CD4-positive, alpha-beta memory T cell (primary cell): Measurements from ENCODE around the gene PARP8. TPM values are rescaled to one million over a fixed set of nuclear protein-coding genes. Genes with fewer than 3 reads are reported as not detected.
"Not testable (repeated sequence)": the region's sequence is repeated elsewhere in the genome, so short reads cannot be mapped to it uniquely, and the experiment has no call there.

Source experiments
- CTCF ChIA-PET: fragments of 350-600 bp; sonication (Branson Sonifier 250); formaldehyde crosslinking; loops from one replicate; lab custom pipeline; 2021; ENCODE audit warnings: inconsistent platforms; ENCODE audit not compliant: partially characterized antibody; lab: Charles Lee
- POLR2A ChIA-PET: fragments of 350-600 bp; sonication (Branson Sonifier 250); formaldehyde crosslinking; loops from one replicate; lab custom pipeline; 2021; ENCODE audit not compliant: partially characterized antibody; lab: Charles Lee
- DNase-seq, 5 donors: peaks; one replicate each; pipeline versions ENCODE4 v3.0.0 to v3.0.0-alpha.2; 2020 to 2022; ENCODE audit warnings: mixed read lengths in 1 of 5
- H3K27ac ChIP-seq: one replicate; pipeline ENCODE4 v1.7.0; 2013; ENCODE audit warnings: low read depth, low read length
- H3K27me3 ChIP-seq: 2 replicates; pipeline ENCODE4 v1.7.0; 2013; ENCODE audit warnings: mild to moderate bottlenecking, low read length, moderate library complexity; ENCODE audit not compliant: insufficient read depth
- H3K36me3 ChIP-seq: 2 replicates; pipeline ENCODE4 v1.7.0; 2013; ENCODE audit warnings: mild to moderate bottlenecking, low read length, moderate library complexity; ENCODE audit not compliant: insufficient read depth
- H3K4me1 ChIP-seq: 2 replicates; pipeline ENCODE4 v1.7.0; 2013; ENCODE audit warnings: mild to moderate bottlenecking, low read length, moderate library complexity; ENCODE audit not compliant: insufficient read depth
- H3K4me3 ChIP-seq, 2 donors: one replicate each; pipeline ENCODE4 v1.7.0; 2013; ENCODE audit warnings: low read length in 2 of 2, mild to moderate bottlenecking in 1 of 2
- H3K9me3 ChIP-seq, 2 donors: one replicate each; pipeline ENCODE4 v1.7.0; 2013; ENCODE audit warnings: low read length in 2 of 2, control low read depth in 1 of 2; ENCODE audit not compliant: control insufficient read depth in 1 of 2
- H3K27ac Mint-ChIP-seq, 7 donors: one replicate each; pipeline ENCODE4 v1.8.0; 2020 to 2021; ENCODE audit warnings: mixed read lengths in 7 of 7, mild to moderate bottlenecking in 6 of 7, inconsistent platforms in 3 of 7, moderate library complexity in 3 of 7
- H3K27me3 Mint-ChIP-seq, 2 donors: one replicate each; pipeline ENCODE4 v1.8.0; 2020 to 2021; ENCODE audit warnings: mixed read lengths in 2 of 2
- H3K36me3 Mint-ChIP-seq, 2 donors: one replicate each; pipeline ENCODE4 v1.8.0; 2020 to 2021; ENCODE audit warnings: mixed read lengths in 2 of 2, inconsistent platforms in 1 of 2, mild to moderate bottlenecking in 1 of 2
- H3K4me1 Mint-ChIP-seq, 4 donors: one replicate each; pipeline ENCODE4 v1.8.0; 2020 to 2021; ENCODE audit warnings: mixed read lengths in 4 of 4, mild to moderate bottlenecking in 1 of 4
- H3K4me3 Mint-ChIP-seq, 8 donors: one replicate each; pipeline ENCODE4 v1.8.0; 2020 to 2021; ENCODE audit warnings: mixed read lengths in 8 of 8, mild to moderate bottlenecking in 7 of 8, moderate library complexity in 6 of 8, inconsistent platforms in 3 of 8
- H3K9me3 Mint-ChIP-seq, 8 donors: one replicate each; pipeline ENCODE4 v1.8.0; 2020 to 2021; ENCODE audit warnings: mixed read lengths in 8 of 8, mild to moderate bottlenecking in 5 of 8, inconsistent platforms in 3 of 8, moderate library complexity in 1 of 8
- intact Hi-C: fragments of 100-400 bp; cut with micrococcal nuclease; formaldehyde crosslinking; loops from one replicate; pipeline ENCODE4 v1.15.1; 2023
- polyA plus RNA-seq, 2 donors: library from polyadenylated mRNA; unstranded; fragments of 300-500 nt; fragmentation: Illumina TruSeq; gene quantifications; one replicate each; pipeline ENCODE4 v1.2.3, GENCODE V29; 2021
- total RNA-seq, 2 experiments: library from RNA; stranded (reverse); gene quantifications; one replicate each; pipeline ENCODE4 v1.2.3, GENCODE V29; 2021

PARP8 gene
- total RNA-seq (100 to 1,000 TPM; 177 to 184 TPM), polyA plus RNA-seq (10 to 100 TPM; 89.5 to 94.6 TPM)

- peaks cover 23 to 63% (median 33%) of the 10 kb centered on the region in 4 donors for H3K4me1 Mint-ChIP-seq
Observed at GRCh38 chr5:50666261-50667022, at the start of gene PARP8. Gene PARP8 (plus strand): TSS chr5:50666637. CDS start chr5:50667096, 459 bp downstream.

DNA sequence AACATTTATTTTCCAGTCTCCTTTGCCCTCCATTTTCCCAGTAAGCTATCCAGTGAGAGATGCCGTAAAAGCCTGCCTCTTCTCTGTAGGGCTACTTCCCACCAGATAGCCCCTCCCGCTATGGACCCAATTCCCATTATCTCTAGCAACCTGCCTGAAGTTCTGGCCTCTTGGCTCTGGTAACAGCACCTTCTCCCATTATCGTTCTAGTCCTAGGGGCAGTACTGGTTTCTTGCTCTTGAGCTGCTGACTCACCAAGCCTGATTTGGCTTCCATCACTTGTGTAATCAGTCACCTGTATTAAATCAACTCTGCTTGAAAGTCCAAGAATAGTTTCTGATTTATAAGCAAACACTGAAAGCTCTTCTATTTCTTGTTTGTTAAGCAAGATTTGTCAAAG, 42.8 kb upstream of the PARP8 start:
- no peaks in the 10 kb centered on the region for H3K27me3 ChIP-seq
- no peak for DNase-seq
- intact Hi-C loops, result no loop called here
- H3K4me1 ChIP-seq, result no peaks in the 10 kb centered on the region
- H3K4me3 ChIP-seq, result no peak overlapping the region
- H3K27me3 Mint-ChIP-seq, result peaks cover 0 to 1% of the 10 kb centered on the region in 2 donors
- ChIA-PET CTCF (no interaction called here), POLR2A (no interaction called here)
- peak overlapping the region in 1 of 7 donors; percentile 43 for H3K27ac Mint-ChIP-seq
- H3K4me3 Mint-ChIP-seq, result no peak overlapping the region
- peaks cover 0 to 7% of the 10 kb centered on the region in 2 donors for H3K36me3 Mint-ChIP-seq
- no peaks in the 10 kb centered on the region for H3K36me3 ChIP-seq
- H3K9me3 ChIP-seq, result no peaks in the 10 kb centered on the region
- H3K4me1 Mint-ChIP-seq, result peaks cover 2 to 21% (median 12%) of the 10 kb centered on the region in 4 donors
- peaks cover 0 to 12% (median 6%) of the 10 kb centered on the region in 8 donors for H3K9me3 Mint-ChIP-seq
- H3K27ac ChIP-seq, result no peak overlapping the region

More at GRCh38 chr5:50666261-50667022, at the start of gene PARP8:
- Histone ChIP-seq H3K4me1 (peaks cover 39% of the 10 kb centered on the region), H3K36me3 (no peaks in the 10 kb centered on the region), H3K9me3 (no peaks in the 10 kb centered on the region), H3K4me3 (peak within 1 kb of the TSS; percentile 65 to 68), H3K27ac (peak within 1 kb of the TSS; percentile 99), H3K27me3 (no peaks in the 10 kb centered on the region)
- H3K27me3 Mint-ChIP-seq, result peaks cover 0 to 4% of the 10 kb centered on the region in 2 donors
- CTCF ChIA-PET, result interaction anchor here (0.8 to 1.8 kb wide), 3 partner anchors 85 to 225 kb away, joined by 3 to 8 read pairs (median 4); partner anchors contain the start of gene EMB
- peak within 1 kb of the TSS; percentile 95 to 100 (median 98) for H3K4me3 Mint-ChIP-seq
- peaks cover 9 to 36% of the 10 kb centered on the region in 2 donors for H3K36me3 Mint-ChIP-seq
- intact Hi-C loops, result loop anchor here (2.0 to 5.0 kb wide), 3 partner anchors 32 to 154 kb away; no protein-coding TSS in a partner anchor
- POLR2A ChIA-PET, result interaction anchor here (0.5 to 4.5 kb wide), 31 partner anchors 8 to 238 kb away, joined by 3 to 66 read pairs (median 6); partner anchors contain the start of gene EMB
- peak within 1 kb of the TSS; percentile 96 to 100 (median 99) for H3K27ac Mint-ChIP-seq
- peaks cover 0 to 5% (median 0%) of the 10 kb centered on the region in 8 donors for H3K9me3 Mint-ChIP-seq
- DNase-seq, result peak; percentile 50 to 65 (median 61)

- H3K36me3 ChIP-seq, H3K36me3 Mint-ChIP-seq, H3K4me3 ChIP-seq, H3K9me3 Mint-ChIP-seq, H3K27me3 Mint-ChIP-seq, H3K27me3 ChIP-seq, H3K9me3 ChIP-seq, H3K27ac ChIP-seq: not testable (repeated sequence)
- peak; percentile 51 to 68 (median 65) for DNase-seq
- peak overlapping the region; percentile 74 to 93 (median 88) for H3K27ac Mint-ChIP-seq
- ChIA-PET POLR2A (interaction anchor here (1.1 to 2.1 kb wide), 5 partner anchors 31 to 219 kb away, joined by 3 to 23 read pairs (median 4); partner anchors contain the start of gene PARP8), CTCF (interaction anchor here (1.2 to 1.7 kb wide), 2 partner anchors 35 to 118 kb away, joined by 3 to 4 read pairs; no protein-coding TSS in a partner anchor)
- peaks cover 42 to 79% (median 61%) of the 10 kb centered on the region in 4 donors for H3K4me1 Mint-ChIP-seq
- intact Hi-C loops, result loop anchor here (2.0 kb wide), 1 partner anchor 32 kb away; the partner anchor contains the start of gene PARP8
- H3K4me3 Mint-ChIP-seq, result peak overlapping the region; percentile 48 to 85 (median 80)
- peaks cover 68% of the 10 kb centered on the region for H3K4me1 ChIP-seq
Observed at GRCh38 chr5:50634866-50635265, 31.6 kb upstream of the PARP8 start.

GRCh38 chr5:50637576-50637975, 28.9 kb upstream of the PARP8 start:
- not testable (repeated sequence) for H3K36me3 Mint-ChIP-seq

GRCh38 chr5:50646591-50646990, 19.8 kb upstream of the PARP8 start:
- Mint-ChIP-seq H3K27me3 (no peaks in the 10 kb centered on the region), H3K9me3 (peaks cover 0 to 7% (median 2%) of the 10 kb centered on the region in 8 donors), H3K36me3 (no peaks in the 10 kb centered on the region), H3K4me3 (no peak overlapping the region), H3K27ac (no peak overlapping the region), H3K4me1 (peaks cover 12 to 35% (median 26%) of the 10 kb centered on the region in 4 donors)
- Histone ChIP-seq H3K27ac (no peak overlapping the region), H3K36me3 (no peaks in the 10 kb centered on the region), H3K4me3 (no peak overlapping the region), H3K4me1 (peaks cover 10% of the 10 kb centered on the region), H3K27me3 (no peaks in the 10 kb centered on the region), H3K9me3 (no peaks in the 10 kb centered on the region)
- ChIA-PET CTCF (no interaction called here), POLR2A (no interaction called here)
- intact Hi-C loops, result no loop called here
- no peak for DNase-seq

More at GRCh38 chr5:50637576-50637975, 28.9 kb upstream of the PARP8 start:
- Mint-ChIP-seq H3K27ac (peak overlapping the region in 5 of 7 donors; percentile 31 to 83 (median 50)), H3K4me1 (peaks cover 35 to 68% (median 46%) of the 10 kb centered on the region in 4 donors), H3K4me3 (peak overlapping the region in 4 of 8 donors; percentile 43 to 54 (median 52))
- H3K36me3 ChIP-seq, H3K27me3 Mint-ChIP-seq, H3K9me3 Mint-ChIP-seq, CTCF ChIA-PET, H3K4me3 ChIP-seq, H3K27me3 ChIP-seq, H3K27ac ChIP-seq, POLR2A ChIA-PET, DNase-seq, H3K9me3 ChIP-seq, intact Hi-C loops: not testable (repeated sequence)
- H3K4me1 ChIP-seq, result peaks cover 52% of the 10 kb centered on the region

DNA sequence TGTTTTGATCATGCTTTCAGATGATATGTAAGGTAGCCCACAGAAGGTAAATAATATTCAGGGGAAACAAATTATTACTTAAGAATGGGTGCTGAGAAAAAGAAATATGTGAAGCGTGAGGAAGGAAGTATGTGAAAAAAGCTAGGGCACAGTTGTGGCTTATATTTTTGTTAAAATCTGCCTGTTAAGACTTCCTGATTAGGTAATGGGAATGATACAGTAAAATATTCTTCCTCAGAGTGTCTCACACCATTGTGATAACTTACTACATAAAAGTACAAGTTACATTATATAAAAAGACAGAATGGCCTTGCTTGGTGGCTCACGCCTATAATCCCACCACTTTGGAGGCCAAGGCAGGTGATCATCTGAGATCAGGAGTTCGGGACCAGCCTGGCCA, 18.7 kb upstream of the PARP8 start:
- H3K36me3 ChIP-seq, result no peaks in the 10 kb centered on the region
- H3K27ac ChIP-seq, result no peak overlapping the region
- no peak for DNase-seq
- H3K4me3 ChIP-seq, result no peak overlapping the region
- H3K27me3 Mint-ChIP-seq, result no peaks in the 10 kb centered on the region
- H3K27ac Mint-ChIP-seq, result peak overlapping the region in 3 of 7 donors; percentile 43 to 74 (median 73)
- ChIA-PET CTCF (no interaction called here), POLR2A (no interaction called here)
- H3K4me3 Mint-ChIP-seq, result peak overlapping the region in 1 of 8 donors; percentile 24
- H3K4me1 Mint-ChIP-seq, result peaks cover 11 to 30% (median 23%) of the 10 kb centered on the region in 4 donors
- intact Hi-C loops, result no loop called here
- no peaks in the 10 kb centered on the region for H3K9me3 ChIP-seq
- peaks cover 10% of the 10 kb centered on the region for H3K4me1 ChIP-seq
- no peaks in the 10 kb centered on the region for H3K27me3 ChIP-seq
- H3K36me3 Mint-ChIP-seq, result no peaks in the 10 kb centered on the region
- peaks cover 0 to 2% (median 0%) of the 10 kb centered on the region in 8 donors for H3K9me3 Mint-ChIP-seq

- ChIA-PET POLR2A (no interaction called here), CTCF (no interaction called here)
- Histone ChIP-seq H3K27me3 (no peaks in the 10 kb centered on the region), H3K4me1 (no peaks in the 10 kb centered on the region), H3K27ac (no peak overlapping the region), H3K36me3 (no peaks in the 10 kb centered on the region), H3K4me3 (no peak overlapping the region), H3K9me3 (no peaks in the 10 kb centered on the region)
- H3K4me1 Mint-ChIP-seq, result peaks cover 6 to 16% (median 7%) of the 10 kb centered on the region in 4 donors
- H3K36me3 Mint-ChIP-seq, result no peaks in the 10 kb centered on the region
- intact Hi-C loops, result no loop called here
- H3K4me3 Mint-ChIP-seq, result no peak overlapping the region
- H3K27ac Mint-ChIP-seq, result no peak overlapping the region
- DNase-seq, result no peak
- no peaks in the 10 kb centered on the region for H3K27me3 Mint-ChIP-seq
- no peaks in the 10 kb centered on the region for H3K9me3 Mint-ChIP-seq
Observed at GRCh38 chr5:50653946-50654345, 12.5 kb upstream of the PARP8 start.
